Vagina (tissue), 2 donors: ENCODE data around the gene SSB.
"Not testable (repeated sequence)": the region's sequence is repeated elsewhere in the genome, so short reads cannot be mapped to it uniquely, and the experiment has no call there.

Experiments
- POLR2A ChIP-seq, 2 donors: fragments of 450-650 bp; IDR thresholded peaks; one replicate each; pipeline ENCODE4 v1.6.1; 2017; ENCODE audit warnings: antibody characterized with exemption in 2 of 2, mild to moderate bottlenecking in 2 of 2, moderate library complexity in 2 of 2
- POLR2AphosphoS5 ChIP-seq, 2 donors: sonication (generic); formaldehyde crosslinking; IDR thresholded peaks; one replicate each; pipeline ENCODE4 v1.9.0; 2017; ENCODE audit warnings: antibody characterized with exemption in 2 of 2, mild to moderate bottlenecking in 2 of 2, low read depth in 1 of 2; ENCODE audit not compliant: insufficient read depth in 1 of 2
- TF ChIP-seq, protein P1 (sequence below), 3 experiments: fragments of 450-650 bp in 2 of 3; fragments of 200-600 bp in 1 of 3; sonication (generic) in 1 of 3; IDR thresholded peaks; one replicate each; pipeline ENCODE4 v1.5.1; 2017 to 2019; ENCODE audit warnings: antibody characterized with exemption in 3 of 3, mild to moderate bottlenecking in 2 of 3, moderate library complexity in 2 of 3

DNA sequence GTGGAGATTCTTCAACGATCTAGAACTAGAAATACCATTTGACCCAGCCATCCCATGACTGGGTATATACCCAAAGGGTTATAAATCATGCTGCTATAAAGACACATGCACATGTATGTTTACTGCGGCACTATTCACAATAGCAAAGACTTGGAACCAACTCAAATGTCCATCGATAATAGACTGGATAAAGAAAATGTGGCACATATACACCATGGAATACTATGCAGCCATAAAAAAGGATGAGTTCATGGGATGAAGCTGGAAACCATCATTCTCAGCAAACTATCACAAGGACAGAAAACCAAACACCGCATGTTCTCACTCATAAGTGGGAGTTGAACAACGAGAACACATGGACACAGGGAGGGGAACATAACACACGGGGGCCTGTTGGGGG, 18.7 kb downstream of the SSB start:
- not testable (repeated sequence) for TF ChIP-seq POLR2AphosphoS5 (IDR thresholded peaks at IDR 0.05; ENCODE audit: insufficient read depth in 1 of 2, low read depth in 1 of 2); POLR2A (IDR thresholded peaks at IDR 0.05)
- TF ChIP-seq, protein P1, sequence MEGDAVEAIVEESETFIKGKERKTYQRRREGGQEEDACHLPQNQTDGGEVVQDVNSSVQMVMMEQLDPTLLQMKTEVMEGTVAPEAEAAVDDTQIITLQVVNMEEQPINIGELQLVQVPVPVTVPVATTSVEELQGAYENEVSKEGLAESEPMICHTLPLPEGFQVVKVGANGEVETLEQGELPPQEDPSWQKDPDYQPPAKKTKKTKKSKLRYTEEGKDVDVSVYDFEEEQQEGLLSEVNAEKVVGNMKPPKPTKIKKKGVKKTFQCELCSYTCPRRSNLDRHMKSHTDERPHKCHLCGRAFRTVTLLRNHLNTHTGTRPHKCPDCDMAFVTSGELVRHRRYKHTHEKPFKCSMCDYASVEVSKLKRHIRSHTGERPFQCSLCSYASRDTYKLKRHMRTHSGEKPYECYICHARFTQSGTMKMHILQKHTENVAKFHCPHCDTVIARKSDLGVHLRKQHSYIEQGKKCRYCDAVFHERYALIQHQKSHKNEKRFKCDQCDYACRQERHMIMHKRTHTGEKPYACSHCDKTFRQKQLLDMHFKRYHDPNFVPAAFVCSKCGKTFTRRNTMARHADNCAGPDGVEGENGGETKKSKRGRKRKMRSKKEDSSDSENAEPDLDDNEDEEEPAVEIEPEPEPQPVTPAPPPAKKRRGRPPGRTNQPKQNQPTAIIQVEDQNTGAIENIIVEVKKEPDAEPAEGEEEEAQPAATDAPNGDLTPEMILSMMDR (IDR thresholded peaks at IDR 0.05): not testable (repeated sequence)
